HepG2 (cell line): ENCODE measurements around the gene ZFAND2B. TPM values are rescaled to one million over a fixed set of nuclear protein-coding genes. Genes with fewer than 3 reads are reported as not detected.

Experiments
- ATF7 ChIP-seq, 2 experiments: fragments of 450-650 bp in 1 of 2; sonication (generic) in 1 of 2; formaldehyde crosslinking in 1 of 2; IDR thresholded peaks; 2 replicates each; pipeline versions ENCODE4 v1.4.0 to v1.6.1; 2016 to 2020; ENCODE audit warnings: antibody characterized with exemption in 1 of 2, mild to moderate bottlenecking in 1 of 2, missing genetic modification reagents in 1 of 2
- CC2D1A ChIP-seq: sonication (generic); formaldehyde crosslinking; IDR thresholded peaks from 2 replicates; pipeline ENCODE4 v1.8.1; 2023; ENCODE audit warnings: mild to moderate bottlenecking, missing genetic modification reagents
- EED ChIP-seq: sonication (generic); formaldehyde crosslinking; IDR thresholded peaks from 2 replicates; pipeline ENCODE4 v1.5.0; 2020; ENCODE audit warnings: mild to moderate bottlenecking, missing genetic modification reagents
- GTF2F1 ChIP-seq: fragments of 150-350 bp; IDR thresholded peaks from 2 replicates; pipeline ENCODE4 v1.6.1; 2014; ENCODE audit warnings: low read length
- HCFC1 ChIP-seq: fragments of 150-350 bp; IDR thresholded peaks from 2 replicates; pipeline ENCODE4 v1.6.1; 2014; ENCODE audit warnings: low read depth, low read length
- HDAC1 ChIP-seq: sonication (generic); formaldehyde crosslinking; IDR thresholded peaks from 2 replicates; pipeline ENCODE4 v1.5.1; 2020; ENCODE audit warnings: mild to moderate bottlenecking, missing genetic modification reagents
- PITX1 ChIP-seq: sonication (generic); formaldehyde crosslinking; IDR thresholded peaks from 2 replicates; pipeline ENCODE4 v1.5.1; 2020; ENCODE audit warnings: mild to moderate bottlenecking, missing genetic modification reagents
- PRDM4 ChIP-seq: sonication (generic); formaldehyde crosslinking; IDR thresholded peaks from 2 replicates; pipeline ENCODE4 v1.9.0; 2021; ENCODE audit warnings: missing genetic modification reagents, borderline replicate concordance
- RFX5 ChIP-seq: IDR thresholded peaks from 2 replicates; pipeline ENCODE4 v1.6.1; 2011; ENCODE audit warnings: low read depth, low read length, improper control_type of control experiment
- RNF219 ChIP-seq: sonication (generic); formaldehyde crosslinking; IDR thresholded peaks from 2 replicates; pipeline ENCODE4 v1.5.0; 2020; ENCODE audit warnings: mild to moderate bottlenecking, missing genetic modification reagents
- RORA ChIP-seq: sonication (generic); formaldehyde crosslinking; IDR thresholded peaks from 2 replicates; pipeline ENCODE4 v1.5.0; 2020; ENCODE audit warnings: mild to moderate bottlenecking, missing genetic modification reagents, moderate library complexity
- SIN3B ChIP-seq: fragments of 150-350 bp; IDR thresholded peaks from 2 replicates; pipeline ENCODE4 v1.6.1; 2014; ENCODE audit warnings: low read length
- SNAPC2 ChIP-seq: sonication (generic); formaldehyde crosslinking; IDR thresholded peaks from 2 replicates; pipeline ENCODE4 v1.8.1; 2022; ENCODE audit warnings: mild to moderate bottlenecking, missing genetic modification reagents
- THYN1 ChIP-seq: sonication (generic); formaldehyde crosslinking; IDR thresholded peaks from 2 replicates; pipeline ENCODE4 v1.8.1; 2023; ENCODE audit warnings: low read depth, mild to moderate bottlenecking, moderate library complexity, missing genetic modification reagents, borderline replicate concordance
- ZNF234 ChIP-seq: sonication (generic); formaldehyde crosslinking; conservative IDR thresholded peaks from 2 replicates; pipeline ENCODE4 v1.5.1; 2020; ENCODE audit warnings: mild to moderate bottlenecking, missing genetic modification reagents
- polyA plus RNA-seq, 8 experiments: library from polyadenylated mRNA; depleted of rRNA in 3 of 8; stranded (reverse) in 7 of 8; unstranded in 1 of 8; fragments of >200 nt; fragmentation: Illumina TruSeq in 4 of 8; extraction: Trizol in 4 of 8; gene quantifications; 2 replicates each; pipeline versions ENCODE4 v1.2.1 to v1.2.3, GENCODE V29; 2011 to 2016; ENCODE audit warnings: low read depth in 4 of 8, missing spikeins in 1 of 8, mixed read lengths in 1 of 8; ENCODE audit not compliant: insufficient read depth in 1 of 8
- total RNA-seq, 5 experiments: library from RNA; depleted of rRNA; stranded (reverse); fragments of >200 nt; fragmentation: Illumina TruSeq; extraction: Trizol; gene quantifications; 2 replicates each; pipeline ENCODE4 v1.2.3, GENCODE V29; 2016; ENCODE audit warnings: low read depth in 1 of 5
- TF ChIP-seq, protein P1 (sequence below): IDR thresholded peaks from 2 replicates; pipeline ENCODE4 v1.6.1; 2012; ENCODE audit warnings: low read depth, low read length, improper control_type of control experiment
- TF ChIP-seq, protein P2 (sequence below): sonication (generic); formaldehyde crosslinking; IDR thresholded peaks from 2 replicates; pipeline ENCODE4 v1.5.0; 2020; ENCODE audit warnings: missing genetic modification reagents
- TF ChIP-seq, protein P3 (sequence below): sonication (generic); formaldehyde crosslinking; IDR thresholded peaks from 2 replicates; pipeline ENCODE4; 2020; ENCODE audit warnings: missing genetic modification reagents, mild to moderate bottlenecking, borderline replicate concordance

ZFAND2B gene
- total and polyA plus RNA-seq, 2 of the 13 experiments (the other 11 are each of a cell fraction or from before 2014, with no cell fraction given), result 53.3 to 115 TPM

DNA sequence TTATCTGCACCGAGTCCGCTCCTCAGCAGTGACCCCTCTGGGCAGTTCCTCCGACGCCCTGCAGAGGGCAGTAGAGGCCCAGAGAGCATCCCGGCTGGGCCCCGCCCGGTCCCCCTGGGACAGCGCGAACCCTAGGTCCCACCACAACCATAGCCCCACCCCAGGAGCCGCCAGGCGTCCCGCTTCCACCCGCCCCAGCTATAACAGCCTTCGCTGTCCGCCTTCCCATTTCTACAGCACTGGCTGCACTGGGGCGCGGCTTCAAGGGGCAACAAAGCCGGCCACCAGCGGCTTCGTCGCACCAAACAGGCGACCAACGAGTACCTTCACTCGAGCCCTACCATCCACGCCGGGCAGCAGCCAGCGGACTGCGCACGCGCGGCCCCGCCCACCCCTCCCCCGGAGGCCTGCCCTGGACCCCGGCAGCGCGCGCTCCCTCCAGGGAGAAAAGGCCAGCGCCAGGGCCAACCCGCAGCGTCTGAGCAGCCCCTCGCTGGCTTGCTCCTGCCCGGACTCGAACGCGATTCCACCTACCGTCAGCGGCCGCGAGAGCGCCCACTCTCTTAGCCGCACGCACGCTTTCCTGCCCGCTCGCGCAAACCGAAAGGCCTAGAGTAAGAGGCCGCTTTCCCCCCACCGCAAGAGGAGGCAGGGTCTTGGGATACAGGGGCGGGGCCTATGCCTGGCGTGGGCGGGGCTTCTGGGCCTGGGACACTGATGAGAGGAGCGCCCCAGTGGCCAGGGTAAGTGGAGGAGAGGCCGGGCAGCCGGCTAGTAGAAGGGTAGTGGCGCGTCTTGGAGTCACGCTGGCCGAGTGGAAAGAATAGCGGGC is 46.2 kb upstream of the ZFAND2B start, which contains the start of gene NHEJ1 (continued):
- TF ChIP-seq, protein P1, sequence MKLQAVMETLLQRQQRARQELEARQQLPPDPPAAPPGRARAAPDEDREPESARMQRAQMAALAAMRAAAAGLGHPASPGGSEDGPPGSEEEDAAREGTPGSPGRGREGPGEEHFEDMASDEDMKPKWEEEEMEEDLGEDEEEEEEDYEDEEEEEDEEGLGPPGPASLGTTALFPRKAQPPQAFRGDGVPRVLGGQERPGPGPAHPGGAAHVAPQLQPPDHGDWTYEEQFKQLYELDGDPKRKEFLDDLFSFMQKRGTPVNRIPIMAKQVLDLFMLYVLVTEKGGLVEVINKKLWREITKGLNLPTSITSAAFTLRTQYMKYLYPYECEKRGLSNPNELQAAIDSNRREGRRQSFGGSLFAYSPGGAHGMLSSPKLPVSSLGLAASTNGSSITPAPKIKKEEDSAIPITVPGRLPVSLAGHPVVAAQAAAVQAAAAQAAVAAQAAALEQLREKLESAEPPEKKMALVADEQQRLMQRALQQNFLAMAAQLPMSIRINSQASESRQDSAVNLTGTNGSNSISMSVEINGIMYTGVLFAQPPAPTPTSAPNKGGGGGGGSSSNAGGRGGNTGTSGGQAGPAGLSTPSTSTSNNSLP, result no peak
- TF ChIP-seq THYN1 (CRISPR knock-in tag), result peak; percentile 97
- TF ChIP-seq EED, result peak; percentile 98
- no peak for TF ChIP-seq GTF2F1
- TF ChIP-seq, protein P2, sequence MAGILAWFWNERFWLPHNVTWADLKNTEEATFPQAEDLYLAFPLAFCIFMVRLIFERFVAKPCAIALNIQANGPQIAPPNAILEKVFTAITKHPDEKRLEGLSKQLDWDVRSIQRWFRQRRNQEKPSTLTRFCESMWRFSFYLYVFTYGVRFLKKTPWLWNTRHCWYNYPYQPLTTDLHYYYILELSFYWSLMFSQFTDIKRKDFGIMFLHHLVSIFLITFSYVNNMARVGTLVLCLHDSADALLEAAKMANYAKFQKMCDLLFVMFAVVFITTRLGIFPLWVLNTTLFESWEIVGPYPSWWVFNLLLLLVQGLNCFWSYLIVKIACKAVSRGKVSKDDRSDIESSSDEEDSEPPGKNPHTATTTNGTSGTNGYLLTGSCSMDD (CRISPR knock-in tag), result 0 out of 2 replicates have a peak, but pooled peaks have one; percentile 10
- TF ChIP-seq, protein P3, sequence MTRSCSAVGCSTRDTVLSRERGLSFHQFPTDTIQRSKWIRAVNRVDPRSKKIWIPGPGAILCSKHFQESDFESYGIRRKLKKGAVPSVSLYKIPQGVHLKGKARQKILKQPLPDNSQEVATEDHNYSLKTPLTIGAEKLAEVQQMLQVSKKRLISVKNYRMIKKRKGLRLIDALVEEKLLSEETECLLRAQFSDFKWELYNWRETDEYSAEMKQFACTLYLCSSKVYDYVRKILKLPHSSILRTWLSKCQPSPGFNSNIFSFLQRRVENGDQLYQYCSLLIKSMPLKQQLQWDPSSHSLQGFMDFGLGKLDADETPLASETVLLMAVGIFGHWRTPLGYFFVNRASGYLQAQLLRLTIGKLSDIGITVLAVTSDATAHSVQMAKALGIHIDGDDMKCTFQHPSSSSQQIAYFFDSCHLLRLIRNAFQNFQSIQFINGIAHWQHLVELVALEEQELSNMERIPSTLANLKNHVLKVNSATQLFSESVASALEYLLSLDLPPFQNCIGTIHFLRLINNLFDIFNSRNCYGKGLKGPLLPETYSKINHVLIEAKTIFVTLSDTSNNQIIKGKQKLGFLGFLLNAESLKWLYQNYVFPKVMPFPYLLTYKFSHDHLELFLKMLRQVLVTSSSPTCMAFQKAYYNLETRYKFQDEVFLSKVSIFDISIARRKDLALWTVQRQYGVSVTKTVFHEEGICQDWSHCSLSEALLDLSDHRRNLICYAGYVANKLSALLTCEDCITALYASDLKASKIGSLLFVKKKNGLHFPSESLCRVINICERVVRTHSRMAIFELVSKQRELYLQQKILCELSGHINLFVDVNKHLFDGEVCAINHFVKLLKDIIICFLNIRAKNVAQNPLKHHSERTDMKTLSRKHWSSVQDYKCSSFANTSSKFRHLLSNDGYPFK (CRISPR knock-in tag), result peak; percentile 92
- TF ChIP-seq HDAC1 (CRISPR knock-in tag), result peak; percentile 88
- TF ChIP-seq HCFC1, result no peak
- TF ChIP-seq CC2D1A (CRISPR knock-in tag), result 0 out of 2 replicates have a peak, but pooled peaks have one; percentile 79
- TF ChIP-seq RFX5, result no peak
- TF ChIP-seq PITX1 (CRISPR knock-in tag), result peak; percentile 74
- TF ChIP-seq RNF219, result no peak
- no peak; the same call in 1 of the 2 replicates for TF ChIP-seq ZNF234
- peak; percentile 94 for TF ChIP-seq SNAPC2 (CRISPR knock-in tag)
- TF ChIP-seq PRDM4 (CRISPR knock-in tag), result no peak
- peak; percentile 36; the same call in 1 of the 2 replicates for TF ChIP-seq SIN3B
- TF ChIP-seq ATF7 (IDR thresholded peaks at IDR 0.05), result no peak
- no peak for TF ChIP-seq ATF7 (CRISPR knock-in tag; IDR thresholded peaks at IDR 0.05)
- TF ChIP-seq RORA, result no peak
